Upper lobe of right lung (tissue), 1 donor: ENCODE results near the gene ANAPC16. TPM values are rescaled to one million over a fixed set of nuclear protein-coding genes. Genes with fewer than 3 reads are reported as not detected.

ENCODE experiments used
- ATAC-seq: fragments of 200-7000 bp; cut with Tn5 transposase; one replicate; pipeline ENCODE4 v1.9.1; 2020; ENCODE audit warnings: mild to moderate bottlenecking, moderate library complexity
- DNase-seq: peaks from one replicate; pipeline ENCODE4 v3.0.0-alpha.2; 2020
- H3K27ac ChIP-seq: fragments of 200-600 bp; one replicate; pipeline ENCODE4 v1.8.0; 2022
- H3K27me3 ChIP-seq: fragments of 200-600 bp; one replicate; pipeline ENCODE4 v1.8.0; 2022; ENCODE audit warnings: mild to moderate bottlenecking
- H3K36me3 ChIP-seq: fragments of 200-600 bp; one replicate; pipeline ENCODE4 v1.8.0; 2022
- H3K4me1 ChIP-seq: fragments of 200-600 bp; one replicate; pipeline ENCODE4 v1.8.0; 2022
- H3K4me3 ChIP-seq: fragments of 200-600 bp; one replicate; pipeline ENCODE4 v1.8.0; 2022; ENCODE audit warnings: mild to moderate bottlenecking
- H3K9me3 ChIP-seq: fragments of 200-600 bp; one replicate; pipeline ENCODE4 v1.8.0; 2022
- CTCF ChIP-seq: fragments of 200-600 bp; IDR thresholded peaks from one replicate; pipeline ENCODE4 v1.8.0; 2022; ENCODE audit warnings: antibody characterized with exemption
- intact Hi-C: fragments of 100-400 bp; cut with DNase I; formaldehyde crosslinking; loops from one replicate; pipeline ENCODE4 v1.11.0; 2022
- total RNA-seq: library from RNA; stranded (reverse); fragmentation: NEBNext Ultra II Directional; extraction: Animal tissue kit (Norgen Biotek cat#: 25700); gene quantifications from one replicate; pipeline ENCODE4 v1.2.1, GENCODE V29; 2021
- donor health status: DM: no; HTN: yes; CAD: no; lungs with severe emphysema.

Gene ANAPC16
- total RNA-seq, 1 donor from 2014 or later = 118 TPM

- ATAC-seq (peak; percentile 97), DNase-seq (peak; percentile 91)
- TF ChIP-seq CTCF = no peak
- Histone ChIP-seq H3K9me3 (no peaks in the 10 kb centered on the region), H3K4me3 (no peak overlapping the region), H3K4me1 (peaks cover 85% of the 10 kb centered on the region), H3K36me3 (no peaks in the 10 kb centered on the region), H3K27ac (peak overlapping the region; percentile 87), H3K27me3 (no peaks in the 10 kb centered on the region)
- intact Hi-C loops = no loop called here
These were observed 39.2 kb downstream of the ANAPC16 start for GRCh38 chr10:72254813-72255568.

GRCh38 chr10:72255977-72256729 is 40.3 kb downstream of the ANAPC16 start:
- peak overlapping the region; percentile 87 for H3K27ac ChIP-seq
- H3K36me3 ChIP-seq = no peaks in the 10 kb centered on the region
- no peak for TF ChIP-seq CTCF
- H3K27me3 ChIP-seq = no peaks in the 10 kb centered on the region
- peaks cover 84% of the 10 kb centered on the region for H3K4me1 ChIP-seq
- no peak overlapping the region for H3K4me3 ChIP-seq
- H3K9me3 ChIP-seq = no peaks in the 10 kb centered on the region
- DNase-seq (no peak), ATAC-seq (no peak)
- intact Hi-C loops = no loop called here

GRCh38 chr10:72257051-72257892 is 41.5 kb downstream of the ANAPC16 start:
- Histone ChIP-seq H3K4me3 (no peak overlapping the region), H3K27ac (peak overlapping the region; percentile 87), H3K9me3 (no peaks in the 10 kb centered on the region), H3K27me3 (no peaks in the 10 kb centered on the region), H3K36me3 (no peaks in the 10 kb centered on the region), H3K4me1 (peaks cover 83% of the 10 kb centered on the region)
- no peak for TF ChIP-seq CTCF
- intact Hi-C loops = no loop called here
- ATAC-seq (peak; percentile 30), DNase-seq (no peak)

GRCh38 chr10:72258617-72259016 is 42.8 kb downstream of the ANAPC16 start:
- intact Hi-C loops = no loop called here
- Histone ChIP-seq H3K36me3 (no peaks in the 10 kb centered on the region), H3K27me3 (no peaks in the 10 kb centered on the region), H3K4me3 (no peak overlapping the region), H3K9me3 (no peaks in the 10 kb centered on the region), H3K4me1 (peaks cover 76% of the 10 kb centered on the region), H3K27ac (no peak overlapping the region)
- DNase-seq (no peak), ATAC-seq (no peak)
- TF ChIP-seq CTCF = no peak

GRCh38 chr10:72259491-72260238 is 43.9 kb downstream of the ANAPC16 start:
- Histone ChIP-seq H3K9me3 (no peaks in the 10 kb centered on the region), H3K4me1 (peaks cover 72% of the 10 kb centered on the region), H3K27me3 (no peaks in the 10 kb centered on the region), H3K36me3 (no peaks in the 10 kb centered on the region), H3K27ac (peak overlapping the region; percentile 87), H3K4me3 (no peak overlapping the region)
- TF ChIP-seq CTCF = no peak
- DNase-seq (no peak), ATAC-seq (no peak)
- intact Hi-C loops = no loop called here
